HEK293 (cell line): ENCODE data around the gene SLC16A10.

Experiments used
- CTCF ChIA-PET: fragments of 350-600 bp; formaldehyde crosslinking; extraction: SDS; loops from one replicate; lab custom pipeline; 2021; ENCODE audit warnings: antibody characterized with exemption; lab: Yijun Ruan, JAX
- POLR2A ChIA-PET: fragments of 300-600 bp; formaldehyde crosslinking; extraction: SDS; loops from one replicate; lab custom pipeline; 2020; ENCODE audit warnings: antibody characterized with exemption, inconsistent platforms; lab: Yijun Ruan, JAX
- H3K27ac ChIP-seq: fragments of 200-500 bp; sonication (Bioruptor generic); 2 replicates; pipeline ENCODE4 v1.5.1; 2014; ENCODE audit warnings: low read depth, low read length, control low read depth, inconsistent platforms; ENCODE audit errors: extremely low read depth
- H3K36me3 ChIP-seq, 2 experiments: fragments of 200-500 bp in 1 of 2; sonication (Bioruptor generic) in 1 of 2; 1 replicate in 1 of 2; 2 replicates in 1 of 2; pipeline ENCODE4 v1.5.1; 2014 to 2017; ENCODE audit warnings: inconsistent platforms in 2 of 2, low read length in 2 of 2; ENCODE audit not compliant: control insufficient read depth in 2 of 2, insufficient read depth in 1 of 2
- H3K4me1 ChIP-seq: fragments of 200-500 bp; sonication (Bioruptor generic); 2 replicates; pipeline ENCODE4 v1.5.1; 2014; ENCODE audit warnings: mild to moderate bottlenecking, low read length, inconsistent platforms; ENCODE audit not compliant: control insufficient read depth, insufficient read depth
- H3K4me3 ChIP-seq: 2 replicates; pipeline ENCODE4 v1.5.1; 2011; ENCODE audit warnings: low read depth, mild to moderate bottlenecking, control low read depth, low read length, moderate library complexity
- H3K9me3 ChIP-seq: fragments of 200-500 bp; sonication (Bioruptor generic); 2 replicates; pipeline ENCODE4 v1.5.1; 2014; ENCODE audit warnings: low read depth, low read length, inconsistent platforms; ENCODE audit not compliant: control insufficient read depth, insufficient read depth
- MEIS1 ChIP-seq: sonication (generic); formaldehyde crosslinking; IDR thresholded peaks from 2 replicates; pipeline ENCODE4 v1.8.1; 2022; ENCODE audit warnings: missing genetic modification reagents, mild to moderate bottlenecking, borderline replicate concordance
- MYNN ChIP-seq: fragments of 450-650 bp; formaldehyde crosslinking; IDR thresholded peaks from 2 replicates; pipeline ENCODE4 v1.5.1; 2016; ENCODE audit warnings: missing biosample characterization, missing genetic modification characterization, borderline replicate concordance
- SCRT1 ChIP-seq: fragments of 450-650 bp; formaldehyde crosslinking; IDR thresholded peaks from 2 replicates; pipeline ENCODE4 v1.5.1; 2016; ENCODE audit warnings: missing biosample characterization, missing genetic modification characterization, borderline replicate concordance
- SETDB1 ChIP-seq: IDR thresholded peaks from one replicate; pipeline ENCODE4 v1.6.1; 2017; ENCODE audit warnings: mild to moderate bottlenecking, low read length, moderate library complexity, mixed read lengths; ENCODE audit not compliant: insufficient read length
- ZBTB7A ChIP-seq: fragments of 450-650 bp; formaldehyde crosslinking; IDR thresholded peaks from 2 replicates; pipeline ENCODE4 v1.5.1; 2016; ENCODE audit warnings: low read depth, missing biosample characterization, missing genetic modification characterization
- ZNF132 ChIP-seq: fragments of 450-650 bp; formaldehyde crosslinking; IDR thresholded peaks from 2 replicates; pipeline ENCODE4 v1.5.1; 2017; ENCODE audit warnings: missing biosample characterization, missing genetic modification characterization, borderline replicate concordance
- ZNF2 ChIP-seq: fragments of 450-650 bp; formaldehyde crosslinking; IDR thresholded peaks from 2 replicates; pipeline ENCODE4 v1.5.1; 2016; ENCODE audit warnings: missing biosample characterization, missing genetic modification characterization
- ZNF391 ChIP-seq: fragments of 450-650 bp; formaldehyde crosslinking; IDR thresholded peaks from 2 replicates; pipeline ENCODE4 v1.5.1; 2016; ENCODE audit warnings: low read depth, missing biosample characterization, missing genetic modification characterization, borderline replicate concordance
- ZNF423 ChIP-seq: fragments of 450-650 bp; formaldehyde crosslinking; IDR thresholded peaks from 2 replicates; pipeline ENCODE4 v1.5.1; 2016; ENCODE audit warnings: missing biosample characterization, missing genetic modification characterization
- ZNF530 ChIP-seq: fragments of 450-650 bp; formaldehyde crosslinking; IDR thresholded peaks from 2 replicates; pipeline ENCODE4 v1.5.1; 2016; ENCODE audit warnings: low read depth, missing biosample characterization, missing genetic modification characterization
- ZNF626 ChIP-seq: fragments of 450-650 bp; sonication (Bioruptor Pico); formaldehyde crosslinking; IDR thresholded peaks from 2 replicates; pipeline ENCODE4 v1.5.1; 2018; ENCODE audit warnings: missing biosample characterization, missing genetic modification characterization, inconsistent platforms
- ZNF654 ChIP-seq: fragments of 450-650 bp; formaldehyde crosslinking; IDR thresholded peaks from 2 replicates; pipeline ENCODE4 v1.5.1; 2016; ENCODE audit warnings: low read depth, missing biosample characterization, missing genetic modification characterization
- ZNF660 ChIP-seq: fragments of 450-650 bp; IDR thresholded peaks from 2 replicates; pipeline ENCODE4 v1.5.1; 2018; ENCODE audit warnings: missing biosample characterization, mild to moderate bottlenecking, missing genetic modification characterization
- ZNF664 ChIP-seq: fragments of 450-650 bp; formaldehyde crosslinking; IDR thresholded peaks from 2 replicates; pipeline ENCODE4 v1.5.1; 2016; ENCODE audit warnings: missing biosample characterization, missing genetic modification characterization
- ZSCAN30 ChIP-seq: fragments of 450-650 bp; IDR thresholded peaks from 2 replicates; pipeline ENCODE4 v1.5.1; 2018; ENCODE audit warnings: missing biosample characterization, mild to moderate bottlenecking, missing genetic modification characterization, moderate library complexity
- TF ChIP-seq, protein P1 (sequence below): fragments of 450-650 bp; formaldehyde crosslinking; IDR thresholded peaks from 2 replicates; pipeline ENCODE4 v1.5.1; 2017; ENCODE audit warnings: missing biosample characterization, missing genetic modification characterization
- TF ChIP-seq, protein P2 (sequence below): fragments of 450-650 bp; formaldehyde crosslinking; IDR thresholded peaks from 2 replicates; pipeline ENCODE4 v1.5.1; 2016; ENCODE audit warnings: missing biosample characterization, missing genetic modification characterization

Gene SLC16A10

DNA sequence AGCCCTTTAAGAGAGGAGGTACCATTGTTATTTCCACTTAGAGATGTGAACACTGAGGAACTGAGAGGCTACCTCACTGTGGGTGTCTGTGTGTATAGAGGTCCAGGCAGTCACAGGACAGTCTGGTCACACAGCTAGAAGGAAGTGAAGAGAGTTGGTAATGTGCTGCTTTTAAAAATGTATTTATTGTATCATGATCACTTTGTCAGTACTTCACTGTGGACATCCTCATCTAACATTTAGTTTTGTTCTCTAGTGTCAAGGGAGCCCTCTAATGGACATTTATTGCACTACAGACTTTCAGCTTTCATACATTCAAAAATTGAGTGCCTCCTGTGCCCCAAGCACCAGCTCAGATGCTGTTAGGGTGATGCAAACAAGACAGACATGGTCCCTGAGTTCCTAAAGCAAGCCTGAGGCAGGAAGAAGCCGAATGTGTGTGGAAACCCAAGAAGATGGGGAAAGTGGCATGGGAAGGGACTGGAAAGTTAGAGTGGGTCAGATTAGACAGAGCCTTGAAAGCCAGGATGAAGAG, 123.0 kb downstream of the SLC16A10 start:
- TF ChIP-seq ZNF660 (tag by site-specific recombination) = peak; percentile 52; the same call in 1 of the 2 replicates
- TF ChIP-seq ZBTB7A = no peak
- TF ChIP-seq SCRT1 (tag by site-specific recombination) = no peak
- 0 out of 2 replicates have a peak, but pooled peaks have one; percentile 20 for TF ChIP-seq ZNF2 (tag by site-specific recombination)
- TF ChIP-seq ZNF654 (tag by site-specific recombination) = peak; percentile 83
- TF ChIP-seq ZSCAN30 (tag by site-specific recombination) = peak; percentile 11; the same call in 1 of the 2 replicates
- no peak for TF ChIP-seq MEIS1 (CRISPR knock-in tag)
- peak; percentile 80 for TF ChIP-seq ZNF664 (tag by site-specific recombination)
- ChIA-PET CTCF (interaction anchor here (0.6 to 7.7 kb wide), 32 partner anchors 8 to 833 kb away, joined by 3 to 109 read pairs (median 4); a partner anchor contains a TSS), POLR2A (no interaction called here)
- Histone ChIP-seq H3K27ac (no peak overlapping the region), H3K4me3 (no peak overlapping the region), H3K4me1 (no peaks in the 10 kb centered on the region), H3K9me3 (no peaks in the 10 kb centered on the region), H3K36me3 (peaks cover 0 to 13% of the 10 kb centered on the region in 2 experiments; a peak in 1 of 3 replicates)

GRCh38 chr6:111211411-111212030, 124.2 kb downstream of the SLC16A10 start:
- CTCF ChIA-PET = interaction anchor here (0.6 to 7.7 kb wide), 3 partner anchors 154 to 683 kb away, joined by 4 to 109 read pairs (median 21); no protein-coding TSS in a partner anchor
- POLR2A ChIA-PET = no interaction called here
- TF ChIP-seq MYNN (no peak), ZNF626 (tag by site-specific recombination) (no peak), ZNF530 (tag by site-specific recombination) (no peak), ZNF423 (tag by site-specific recombination) (no peak), ZNF391 (tag by site-specific recombination) (no peak), SETDB1 (no peak), ZNF132 (tag by site-specific recombination) (no peak)
- TF ChIP-seq, protein P1, sequence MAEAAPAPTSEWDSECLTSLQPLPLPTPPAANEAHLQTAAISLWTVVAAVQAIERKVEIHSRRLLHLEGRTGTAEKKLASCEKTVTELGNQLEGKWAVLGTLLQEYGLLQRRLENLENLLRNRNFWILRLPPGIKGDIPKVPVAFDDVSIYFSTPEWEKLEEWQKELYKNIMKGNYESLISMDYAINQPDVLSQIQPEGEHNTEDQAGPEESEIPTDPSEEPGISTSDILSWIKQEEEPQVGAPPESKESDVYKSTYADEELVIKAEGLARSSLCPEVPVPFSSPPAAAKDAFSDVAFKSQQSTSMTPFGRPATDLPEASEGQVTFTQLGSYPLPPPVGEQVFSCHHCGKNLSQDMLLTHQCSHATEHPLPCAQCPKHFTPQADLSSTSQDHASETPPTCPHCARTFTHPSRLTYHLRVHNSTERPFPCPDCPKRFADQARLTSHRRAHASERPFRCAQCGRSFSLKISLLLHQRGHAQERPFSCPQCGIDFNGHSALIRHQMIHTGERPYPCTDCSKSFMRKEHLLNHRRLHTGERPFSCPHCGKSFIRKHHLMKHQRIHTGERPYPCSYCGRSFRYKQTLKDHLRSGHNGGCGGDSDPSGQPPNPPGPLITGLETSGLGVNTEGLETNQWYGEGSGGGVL (tag by site-specific recombination) = no peak
- TF ChIP-seq, protein P2, sequence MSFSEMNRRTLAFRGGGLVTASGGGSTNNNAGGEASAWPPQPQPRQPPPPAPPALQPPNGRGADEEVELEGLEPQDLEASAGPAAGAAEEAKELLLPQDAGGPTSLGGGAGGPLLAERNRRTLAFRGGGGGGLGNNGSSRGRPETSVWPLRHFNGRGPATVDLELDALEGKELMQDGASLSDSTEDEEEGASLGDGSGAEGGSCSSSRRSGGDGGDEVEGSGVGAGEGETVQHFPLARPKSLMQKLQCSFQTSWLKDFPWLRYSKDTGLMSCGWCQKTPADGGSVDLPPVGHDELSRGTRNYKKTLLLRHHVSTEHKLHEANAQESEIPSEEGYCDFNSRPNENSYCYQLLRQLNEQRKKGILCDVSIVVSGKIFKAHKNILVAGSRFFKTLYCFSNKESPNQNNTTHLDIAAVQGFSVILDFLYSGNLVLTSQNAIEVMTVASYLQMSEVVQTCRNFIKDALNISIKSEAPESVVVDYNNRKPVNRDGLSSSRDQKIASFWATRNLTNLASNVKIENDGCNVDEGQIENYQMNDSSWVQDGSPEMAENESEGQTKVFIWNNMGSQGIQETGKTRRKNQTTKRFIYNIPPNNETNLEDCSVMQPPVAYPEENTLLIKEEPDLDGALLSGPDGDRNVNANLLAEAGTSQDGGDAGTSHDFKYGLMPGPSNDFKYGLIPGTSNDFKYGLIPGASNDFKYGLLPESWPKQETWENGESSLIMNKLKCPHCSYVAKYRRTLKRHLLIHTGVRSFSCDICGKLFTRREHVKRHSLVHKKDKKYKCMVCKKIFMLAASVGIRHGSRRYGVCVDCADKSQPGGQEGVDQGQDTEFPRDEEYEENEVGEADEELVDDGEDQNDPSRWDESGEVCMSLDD (tag by site-specific recombination) = no peak

More at GRCh38 chr6:111211411-111212030, 124.2 kb downstream of the SLC16A10 start:
- Histone ChIP-seq H3K36me3 (peaks cover 0 to 13% of the 10 kb centered on the region in 2 experiments; a peak in 1 of 3 replicates), H3K4me3 (no peak overlapping the region), H3K9me3 (no peaks in the 10 kb centered on the region), H3K4me1 (no peaks in the 10 kb centered on the region), H3K27ac (no peak overlapping the region)
